GM18858 (cell line): ENCODE results near the gene CATSPERD.
"Not testable (repeated sequence)": the region's sequence is repeated elsewhere in the genome, so short reads cannot be mapped to it uniquely, and the experiment has no call there.

Experiments used
- ATAC-seq: cut with Tn5 transposase; IDR thresholded peaks from one replicate; pipeline ENCODE4 v1.9.1; 2021; ENCODE audit not compliant: unreplicated experiment

The CATSPERD gene

DNA sequence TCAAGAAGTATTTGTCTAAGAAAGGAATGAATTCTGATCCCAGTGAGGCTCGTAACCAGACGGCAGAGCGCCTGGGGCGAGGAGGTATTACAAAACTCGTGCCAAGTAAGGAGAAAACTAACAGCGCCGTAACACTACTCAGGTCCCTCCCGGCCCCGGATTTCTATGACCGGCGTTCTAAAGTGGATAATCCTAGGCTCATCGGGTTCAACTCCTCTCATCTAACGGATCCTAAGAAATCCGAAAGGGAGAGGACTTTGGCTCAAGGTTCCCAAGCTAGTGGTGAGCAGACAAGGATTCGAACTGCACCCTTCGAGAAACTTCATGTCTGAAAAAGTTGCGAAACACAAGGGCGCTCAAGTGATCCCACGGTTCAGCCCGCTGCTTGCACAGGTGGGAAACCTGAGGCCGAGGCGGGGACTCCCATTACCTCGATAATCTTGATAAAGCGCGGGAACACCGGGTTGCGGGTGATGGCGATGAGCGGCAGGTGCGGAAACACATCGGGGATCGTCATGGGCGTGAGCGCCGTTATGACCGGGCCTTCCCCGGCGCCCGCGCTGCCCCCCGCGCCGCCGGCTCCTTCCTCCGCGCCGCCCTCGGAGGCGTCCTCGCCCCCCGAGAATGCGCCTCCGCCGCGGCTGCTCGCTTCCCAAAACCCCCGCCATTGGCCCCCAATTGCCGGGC, 1.0 kb upstream of the CATSPERD start:
- ATAC-seq, result no peak

- ATAC-seq, result no peak
Measured at GRCh38 chr19:5727453-5728050, 7.1 kb downstream of the CATSPERD start.

DNA sequence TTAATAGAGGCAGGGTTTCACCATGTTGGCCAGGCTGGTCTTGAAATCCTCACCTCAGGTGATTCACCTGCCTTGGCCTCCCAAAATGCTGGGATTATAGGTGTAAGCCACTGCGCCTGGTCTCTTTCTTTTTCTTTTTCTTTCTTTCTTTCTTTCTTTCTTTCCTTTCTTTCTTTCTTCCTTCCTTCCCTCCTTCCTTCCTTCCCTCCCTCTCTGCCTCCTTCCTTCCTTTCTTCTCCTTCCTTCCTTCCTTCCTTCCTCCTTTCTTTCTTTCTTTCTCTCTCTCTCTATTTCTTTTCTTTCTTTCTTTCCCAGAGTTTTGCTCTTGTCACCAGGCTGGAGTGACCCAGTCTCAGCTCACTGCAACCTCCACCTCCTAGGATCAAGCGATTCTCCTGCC, 12.7 kb downstream of the CATSPERD start:
- ATAC-seq, result not testable (repeated sequence)

- no peak for ATAC-seq
Measured at GRCh38 chr19:5738423-5738822, 18.0 kb downstream of the CATSPERD start.

GRCh38 chr19:5742051-5742450, 21.6 kb downstream of the CATSPERD start:
- ATAC-seq, result no peak

GRCh38 chr19:5743630-5744029, 23.2 kb downstream of the CATSPERD start:
- ATAC-seq, result no peak

GRCh38 chr19:5744999-5745398, 24.6 kb downstream of the CATSPERD start:
- ATAC-seq, result not testable (repeated sequence)

DNA sequence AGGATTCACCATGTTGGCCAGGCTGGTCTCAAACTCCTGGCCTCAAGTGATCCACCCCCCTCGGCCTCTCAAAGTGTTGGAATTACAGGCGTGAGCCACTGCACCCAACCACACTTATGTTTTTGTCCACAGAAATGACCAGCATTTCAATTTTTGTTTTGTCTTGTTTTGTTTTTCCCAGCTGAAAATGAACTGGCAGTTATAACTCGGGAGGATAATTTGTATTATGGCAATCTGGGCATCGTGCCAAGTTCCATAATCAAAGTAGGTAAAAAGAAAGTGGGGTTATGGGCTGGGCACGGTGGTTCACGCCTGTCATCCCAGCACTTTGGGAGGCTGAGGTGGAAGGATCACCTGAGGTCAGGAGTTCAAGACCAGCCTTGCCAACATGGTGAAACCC, 28.5 kb downstream of the CATSPERD start:
- not testable (repeated sequence) for ATAC-seq

- ATAC-seq, result no peak
Measured at GRCh38 chr19:5749505-5749904, 29.1 kb downstream of the CATSPERD start.

- no peak for ATAC-seq
Measured at GRCh38 chr19:5751709-5752108, 31.3 kb downstream of the CATSPERD start.

DNA sequence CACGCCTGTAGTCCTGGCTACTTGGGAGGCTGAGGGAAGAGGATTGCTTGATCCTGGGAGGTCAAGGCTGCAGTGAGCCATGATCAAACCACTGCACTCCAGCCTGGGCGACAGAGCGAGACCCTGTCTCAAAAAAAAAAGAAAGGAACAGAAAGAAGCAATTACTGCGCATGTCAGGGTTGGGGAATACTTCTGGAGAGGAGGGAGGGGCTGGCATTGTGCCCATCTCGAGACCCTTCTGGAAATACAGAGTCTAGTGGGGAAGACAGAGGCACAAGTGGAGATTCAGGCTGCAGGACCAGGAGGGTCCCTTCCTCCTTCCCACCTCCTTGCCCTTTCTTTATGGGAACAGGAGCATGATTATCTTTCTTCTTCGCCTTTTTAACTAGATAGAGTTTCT, 33.3 kb downstream of the CATSPERD start:
- ATAC-seq, result no peak

DNA sequence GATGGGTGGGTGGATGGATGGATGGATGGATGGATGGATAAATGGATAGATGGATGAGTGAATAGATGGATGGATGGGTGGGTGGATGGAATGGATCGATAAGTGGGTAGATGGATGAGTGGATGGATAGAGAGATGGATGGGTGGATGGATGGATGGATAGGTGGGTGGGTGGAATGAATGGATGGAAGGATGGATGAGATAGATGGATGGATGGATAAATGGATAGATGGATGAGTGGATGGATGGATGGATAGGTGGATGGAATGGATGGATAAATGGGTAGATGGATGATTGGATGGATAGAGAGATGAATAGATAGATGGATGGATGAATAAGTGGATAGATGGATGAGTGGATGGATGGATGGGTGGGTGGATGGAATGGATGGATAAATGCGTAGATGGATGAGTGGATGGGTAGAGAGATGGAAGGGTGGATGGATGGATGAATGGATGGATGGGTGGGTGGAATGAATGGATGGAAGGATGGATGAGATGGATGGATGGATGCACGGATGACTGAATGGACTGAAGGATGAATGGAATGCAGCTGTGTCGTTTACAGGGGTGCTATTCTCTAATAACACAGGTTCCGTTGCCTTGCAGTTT, 42.3 kb downstream of the CATSPERD start:
- ATAC-seq, result no peak

DNA sequence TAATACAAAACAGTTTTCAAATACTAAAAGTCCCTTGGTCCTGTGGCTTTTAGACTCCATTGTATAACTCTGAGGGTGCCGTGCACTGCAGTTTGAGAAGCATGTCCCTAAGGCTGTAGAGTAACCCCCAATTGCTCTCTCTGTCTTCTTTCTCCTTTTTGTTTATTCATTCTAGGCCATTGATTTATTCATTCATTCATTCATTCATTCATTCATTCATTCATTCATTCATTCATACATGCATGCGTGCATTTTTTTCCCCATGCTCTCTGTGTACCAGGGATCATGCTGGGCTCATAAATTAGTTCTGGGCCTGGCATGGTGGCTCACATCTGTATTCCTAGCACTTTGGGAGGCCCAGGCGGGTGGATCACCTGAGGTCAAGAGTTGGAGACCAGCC, 44.8 kb downstream of the CATSPERD start:
- no peak for ATAC-seq

DNA sequence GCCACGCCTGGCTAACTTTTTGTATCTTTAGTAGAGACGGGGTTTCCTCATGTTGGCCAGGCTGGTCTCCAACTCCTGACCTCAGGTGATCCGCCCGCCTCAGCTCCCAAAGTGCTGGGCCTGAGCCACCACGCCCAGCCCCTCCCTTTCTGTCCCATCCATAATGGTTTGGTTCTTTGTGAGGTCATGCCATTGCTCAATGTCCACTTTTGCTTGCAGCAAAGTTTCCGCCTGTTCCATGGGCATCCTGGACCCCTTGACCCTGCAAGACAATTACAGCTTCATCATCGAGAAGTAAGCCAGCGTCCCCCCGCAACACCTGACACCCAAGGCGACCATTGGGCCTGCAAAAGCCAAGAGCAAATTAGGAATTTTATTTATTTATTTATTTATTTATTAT, 47.5 kb downstream of the CATSPERD start:
- no peak for ATAC-seq

DNA sequence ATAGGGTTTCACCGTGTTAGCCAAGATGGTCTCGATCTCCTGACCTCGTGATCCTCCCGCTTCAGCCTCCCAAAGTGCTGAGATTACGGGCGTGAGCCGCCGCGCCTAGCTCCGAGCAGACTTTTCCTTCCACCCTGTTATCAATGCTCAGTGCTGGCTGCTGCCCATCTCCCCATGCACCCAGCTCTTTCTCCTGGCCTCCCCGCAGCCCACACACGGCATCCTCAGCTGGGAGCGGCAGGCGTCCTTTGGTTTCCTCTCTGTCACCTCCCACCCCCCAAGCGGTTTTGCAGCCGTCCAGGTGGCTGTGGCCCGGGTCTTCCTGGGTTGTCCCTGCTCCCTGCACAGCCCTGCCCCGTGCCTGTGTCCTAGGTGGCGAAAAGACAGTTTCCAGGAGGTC, 52.0 kb downstream of the CATSPERD start:
- ATAC-seq, result no peak

GRCh38 chr19:5773276-5773675, 52.8 kb downstream of the CATSPERD start:
- no peak for ATAC-seq

GRCh38 chr19:5774921-5775320, 54.5 kb downstream of the CATSPERD start:
- ATAC-seq, result no peak

GRCh38 chr19:5775668-5776309, 55.4 kb downstream of the CATSPERD start:
- no peak for ATAC-seq

- ATAC-seq, result no peak
Measured at GRCh38 chr19:5778402-5778801, 58.0 kb downstream of the CATSPERD start.

DNA sequence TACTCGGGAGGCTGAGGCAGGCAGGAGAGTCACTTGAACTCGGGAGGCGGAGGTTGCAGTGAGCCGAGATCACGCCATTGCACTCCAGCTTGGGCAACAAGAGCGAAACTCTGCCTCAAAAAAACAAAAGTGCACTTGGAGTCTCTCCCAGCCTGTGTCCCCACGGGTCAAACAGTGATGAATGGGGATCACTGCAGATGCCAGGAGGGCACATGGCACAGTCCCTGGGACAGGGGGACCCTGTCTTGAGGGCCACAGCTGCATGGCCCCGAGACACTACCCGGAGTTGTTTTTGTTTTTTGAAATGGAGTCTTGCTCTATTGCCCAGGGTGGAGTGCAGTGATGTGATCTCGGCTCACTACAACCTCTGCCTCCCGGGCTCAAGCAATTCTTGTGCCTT, 60.5 kb downstream of the CATSPERD start:
- not testable (repeated sequence) for ATAC-seq

DNA sequence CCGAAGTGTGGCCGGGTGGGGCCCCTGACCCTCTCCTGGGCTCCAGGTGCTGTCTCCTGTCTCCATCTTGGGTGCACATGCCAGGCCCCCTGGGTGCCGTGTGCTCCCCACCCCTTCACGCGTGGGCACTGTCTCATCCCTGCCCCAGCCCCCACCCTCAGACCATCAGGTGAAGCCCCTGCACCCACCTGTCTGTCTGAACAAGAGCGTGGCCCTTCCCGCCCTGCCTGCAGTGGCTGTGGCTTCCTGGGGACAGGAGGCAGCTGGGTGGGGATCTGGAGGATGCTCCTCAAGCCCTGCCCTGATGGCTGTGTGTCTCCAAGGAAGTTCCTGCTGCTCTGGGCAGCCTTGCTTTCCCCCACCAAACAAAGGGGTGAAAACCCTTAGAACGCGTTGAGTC, 61.9 kb downstream of the CATSPERD start:
- ATAC-seq, result no peak
